ENCODE results near the gene LRGUK.

GRCh38 chr7:134203186-134203889, 76.2 kb downstream of the LRGUK start:
- TF ChIP-seq POLR2A (IDR thresholded peaks at IDR 0.05; ENCODE audit: low read length), result no peak
- no peak for TF ChIP-seq GATA1 (IDR thresholded peaks at IDR 0.05; ENCODE audit: low read depth, low read length)
